GM23338 (cell line): ENCODE results near the gene UQCRC1. TPM values are rescaled to one million over a fixed set of nuclear protein-coding genes. Genes with fewer than 3 reads are reported as not detected.

Source experiments
- ATAC-seq: fragments of 200-7000 bp; cut with Tn5 transposase; 3 replicates; pipeline ENCODE4 v1.9.1; 2020
- DNase-seq: peaks from one replicate; pipeline ENCODE4 v3.0.0-alpha.2; 2015; ENCODE audit warnings: low spot score
- H2AFZ ChIP-seq: fragments of 200-600 bp; sonication (generic); 2 replicates; pipeline ENCODE4 v1.8.0; 2016; ENCODE audit warnings: antibody characterized with exemption, mild to moderate bottlenecking, moderate library complexity
- H3F3A ChIP-seq: fragments of 200-600 bp; sonication (generic); replicated peaks from 2 replicates; pipeline ENCODE4 v1.8.0; 2017; ENCODE audit warnings: antibody characterized with exemption, mixed run types, low read depth
- H3K27ac ChIP-seq: fragments of 200-600 bp; sonication (generic); 2 replicates; pipeline ENCODE4 v1.6.1; 2016; ENCODE audit warnings: low read depth
- H3K27me3 ChIP-seq: fragments of 200-600 bp; sonication (generic); 2 replicates; pipeline ENCODE4 v1.8.0; 2016; ENCODE audit warnings: mild to moderate bottlenecking, mixed run types, moderate library complexity; ENCODE audit not compliant: insufficient read depth
- H3K36me3 ChIP-seq: fragments of 200-600 bp; sonication (generic); 2 replicates; pipeline ENCODE4 v1.8.0; 2016; ENCODE audit warnings: mild to moderate bottlenecking; ENCODE audit not compliant: insufficient read depth
- H3K4me1 ChIP-seq: fragments of 200-600 bp; sonication (generic); 2 replicates; pipeline ENCODE4 v1.8.0; 2016; ENCODE audit warnings: mild to moderate bottlenecking, moderate library complexity; ENCODE audit not compliant: insufficient read depth
- H3K4me2 ChIP-seq: fragments of 200-600 bp; sonication (generic); 2 replicates; pipeline ENCODE4 v1.7.1; 2017; ENCODE audit warnings: mixed run types
- H3K4me3 ChIP-seq: fragments of 200-600 bp; sonication (generic); 2 replicates; pipeline ENCODE4 v1.6.1; 2016; ENCODE audit warnings: mixed run types
- H3K79me2 ChIP-seq: fragments of 200-600 bp; sonication (generic); replicated peaks from 2 replicates; pipeline ENCODE4 v1.8.0; 2017; ENCODE audit warnings: mild to moderate bottlenecking; ENCODE audit not compliant: insufficient read depth
- H3K9me2 ChIP-seq: fragments of 200-600 bp; sonication (generic); 2 replicates; pipeline ENCODE4 v1.8.0; 2017; ENCODE audit not compliant: insufficient read depth
- H4K20me1 ChIP-seq: fragments of 200-600 bp; sonication (generic); replicated peaks from 2 replicates; pipeline ENCODE4 v1.8.0; 2017; ENCODE audit warnings: mild to moderate bottlenecking; ENCODE audit not compliant: insufficient read depth
- H3K27ac Mint-ChIP-seq: 2 replicates; pipeline ENCODE4 v1.8.0; 2020; ENCODE audit warnings: inconsistent platforms, mild to moderate bottlenecking, moderate library complexity, mixed read lengths
- H3K27me3 Mint-ChIP-seq: 3 replicates; pipeline ENCODE4 v1.8.0; 2022; ENCODE audit warnings: low read depth, mild to moderate bottlenecking, moderate library complexity, mixed read lengths, inconsistent platforms; ENCODE audit not compliant: insufficient read depth, poor library complexity
- H3K36me3 Mint-ChIP-seq: 3 replicates; pipeline ENCODE4 v1.8.0; 2021; ENCODE audit warnings: low read depth, mild to moderate bottlenecking, inconsistent platforms, moderate library complexity, mixed read lengths
- H3K4me1 Mint-ChIP-seq: 3 replicates; pipeline ENCODE4 v1.8.0; 2020; ENCODE audit warnings: mild to moderate bottlenecking, inconsistent platforms, mixed read lengths
- H3K4me3 Mint-ChIP-seq: 3 replicates; pipeline ENCODE4 v1.8.0; 2021; ENCODE audit warnings: moderate library complexity, mild to moderate bottlenecking, inconsistent platforms, mixed read lengths
- H3K9me3 Mint-ChIP-seq: 3 replicates; pipeline ENCODE4 v1.8.0; 2020; ENCODE audit warnings: moderate library complexity, mild to moderate bottlenecking, inconsistent platforms, mixed read lengths
- JUNB ChIP-seq: IDR thresholded peaks from one replicate; pipeline ENCODE4 v1.6.1; 2016; ENCODE audit warnings: antibody characterized with exemption; ENCODE audit not compliant: unreplicated experiment
- NANOG ChIP-seq: IDR thresholded peaks from 2 replicates; pipeline ENCODE4 v1.6.1; 2016; ENCODE audit warnings: antibody characterized with exemption, borderline replicate concordance
- STAT1 ChIP-seq: IDR thresholded peaks from one replicate; pipeline ENCODE4 v1.6.1; 2016; ENCODE audit warnings: antibody characterized with exemption; ENCODE audit not compliant: unreplicated experiment
- ZNF114 ChIP-seq: fragments of 250-450 bp; sonication (Bioruptor Pico); IDR thresholded peaks from 2 replicates; pipeline ENCODE4 v1.5.0; 2020; ENCODE audit warnings: mild to moderate bottlenecking, moderate library complexity
- polyA plus RNA-seq: library from polyadenylated mRNA; unstranded; fragments of >200 nt; fragmentation: Nextera tagmentation; extraction: Ambion mirVana; gene quantifications from 2 replicates; pipeline ENCODE4 v1.2.1, GENCODE V29; 2016
- total RNA-seq: library from RNA; depleted of rRNA; stranded (reverse); fragments of >200 nt; shearing (Covaris generic); gene quantifications from 2 replicates; pipeline ENCODE4 v1.2.3, GENCODE V29; 2014
- TF ChIP-seq, protein P1 (sequence below): fragments of 250-450 bp; sonication (Bioruptor Pico); IDR thresholded peaks from 2 replicates; pipeline ENCODE4 v1.5.0; 2020; ENCODE audit warnings: mild to moderate bottlenecking, moderate library complexity
- TF ChIP-seq, protein P2 (sequence below): IDR thresholded peaks from 2 replicates; pipeline ENCODE4 v1.6.1; 2016; ENCODE audit warnings: antibody characterized with exemption
- TF ChIP-seq, protein P3 (sequence below), 2 experiments: fragments of 200-600 bp in 1 of 2; sonication (generic) in 1 of 2; conservative IDR thresholded peaks; 2 replicates each; pipeline versions ENCODE4 v1.5.1 to v1.6.1; 2016 to 2017; ENCODE audit warnings: antibody characterized with exemption in 2 of 2, low read depth in 2 of 2, mild to moderate bottlenecking in 2 of 2, moderate library complexity in 1 of 2

Gene UQCRC1
- total and polyA plus RNA-seq, 2 experiments from 2014 or later = 232 to 439 TPM

DNA sequence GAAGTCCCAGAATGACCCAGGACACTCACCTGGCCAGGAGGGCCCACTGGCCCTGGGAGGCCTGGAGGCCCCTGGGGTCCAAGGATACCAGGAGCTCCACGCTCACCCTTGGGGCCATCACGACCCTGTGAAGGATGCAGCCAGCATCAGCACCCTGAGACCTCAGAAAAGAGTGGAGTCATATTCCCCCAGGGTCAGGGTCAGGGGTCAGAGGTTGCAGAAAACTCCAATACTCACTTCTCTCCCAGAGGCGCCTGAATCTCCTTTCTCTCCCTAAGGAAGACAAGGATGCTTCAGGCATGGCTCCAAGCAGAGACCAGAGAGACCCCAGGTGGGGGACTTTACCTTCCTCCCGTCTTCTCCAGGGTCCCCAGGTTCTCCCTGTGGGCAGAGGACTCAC is 32.8 kb downstream of the UQCRC1 start (continued):
- TF ChIP-seq, protein P1, sequence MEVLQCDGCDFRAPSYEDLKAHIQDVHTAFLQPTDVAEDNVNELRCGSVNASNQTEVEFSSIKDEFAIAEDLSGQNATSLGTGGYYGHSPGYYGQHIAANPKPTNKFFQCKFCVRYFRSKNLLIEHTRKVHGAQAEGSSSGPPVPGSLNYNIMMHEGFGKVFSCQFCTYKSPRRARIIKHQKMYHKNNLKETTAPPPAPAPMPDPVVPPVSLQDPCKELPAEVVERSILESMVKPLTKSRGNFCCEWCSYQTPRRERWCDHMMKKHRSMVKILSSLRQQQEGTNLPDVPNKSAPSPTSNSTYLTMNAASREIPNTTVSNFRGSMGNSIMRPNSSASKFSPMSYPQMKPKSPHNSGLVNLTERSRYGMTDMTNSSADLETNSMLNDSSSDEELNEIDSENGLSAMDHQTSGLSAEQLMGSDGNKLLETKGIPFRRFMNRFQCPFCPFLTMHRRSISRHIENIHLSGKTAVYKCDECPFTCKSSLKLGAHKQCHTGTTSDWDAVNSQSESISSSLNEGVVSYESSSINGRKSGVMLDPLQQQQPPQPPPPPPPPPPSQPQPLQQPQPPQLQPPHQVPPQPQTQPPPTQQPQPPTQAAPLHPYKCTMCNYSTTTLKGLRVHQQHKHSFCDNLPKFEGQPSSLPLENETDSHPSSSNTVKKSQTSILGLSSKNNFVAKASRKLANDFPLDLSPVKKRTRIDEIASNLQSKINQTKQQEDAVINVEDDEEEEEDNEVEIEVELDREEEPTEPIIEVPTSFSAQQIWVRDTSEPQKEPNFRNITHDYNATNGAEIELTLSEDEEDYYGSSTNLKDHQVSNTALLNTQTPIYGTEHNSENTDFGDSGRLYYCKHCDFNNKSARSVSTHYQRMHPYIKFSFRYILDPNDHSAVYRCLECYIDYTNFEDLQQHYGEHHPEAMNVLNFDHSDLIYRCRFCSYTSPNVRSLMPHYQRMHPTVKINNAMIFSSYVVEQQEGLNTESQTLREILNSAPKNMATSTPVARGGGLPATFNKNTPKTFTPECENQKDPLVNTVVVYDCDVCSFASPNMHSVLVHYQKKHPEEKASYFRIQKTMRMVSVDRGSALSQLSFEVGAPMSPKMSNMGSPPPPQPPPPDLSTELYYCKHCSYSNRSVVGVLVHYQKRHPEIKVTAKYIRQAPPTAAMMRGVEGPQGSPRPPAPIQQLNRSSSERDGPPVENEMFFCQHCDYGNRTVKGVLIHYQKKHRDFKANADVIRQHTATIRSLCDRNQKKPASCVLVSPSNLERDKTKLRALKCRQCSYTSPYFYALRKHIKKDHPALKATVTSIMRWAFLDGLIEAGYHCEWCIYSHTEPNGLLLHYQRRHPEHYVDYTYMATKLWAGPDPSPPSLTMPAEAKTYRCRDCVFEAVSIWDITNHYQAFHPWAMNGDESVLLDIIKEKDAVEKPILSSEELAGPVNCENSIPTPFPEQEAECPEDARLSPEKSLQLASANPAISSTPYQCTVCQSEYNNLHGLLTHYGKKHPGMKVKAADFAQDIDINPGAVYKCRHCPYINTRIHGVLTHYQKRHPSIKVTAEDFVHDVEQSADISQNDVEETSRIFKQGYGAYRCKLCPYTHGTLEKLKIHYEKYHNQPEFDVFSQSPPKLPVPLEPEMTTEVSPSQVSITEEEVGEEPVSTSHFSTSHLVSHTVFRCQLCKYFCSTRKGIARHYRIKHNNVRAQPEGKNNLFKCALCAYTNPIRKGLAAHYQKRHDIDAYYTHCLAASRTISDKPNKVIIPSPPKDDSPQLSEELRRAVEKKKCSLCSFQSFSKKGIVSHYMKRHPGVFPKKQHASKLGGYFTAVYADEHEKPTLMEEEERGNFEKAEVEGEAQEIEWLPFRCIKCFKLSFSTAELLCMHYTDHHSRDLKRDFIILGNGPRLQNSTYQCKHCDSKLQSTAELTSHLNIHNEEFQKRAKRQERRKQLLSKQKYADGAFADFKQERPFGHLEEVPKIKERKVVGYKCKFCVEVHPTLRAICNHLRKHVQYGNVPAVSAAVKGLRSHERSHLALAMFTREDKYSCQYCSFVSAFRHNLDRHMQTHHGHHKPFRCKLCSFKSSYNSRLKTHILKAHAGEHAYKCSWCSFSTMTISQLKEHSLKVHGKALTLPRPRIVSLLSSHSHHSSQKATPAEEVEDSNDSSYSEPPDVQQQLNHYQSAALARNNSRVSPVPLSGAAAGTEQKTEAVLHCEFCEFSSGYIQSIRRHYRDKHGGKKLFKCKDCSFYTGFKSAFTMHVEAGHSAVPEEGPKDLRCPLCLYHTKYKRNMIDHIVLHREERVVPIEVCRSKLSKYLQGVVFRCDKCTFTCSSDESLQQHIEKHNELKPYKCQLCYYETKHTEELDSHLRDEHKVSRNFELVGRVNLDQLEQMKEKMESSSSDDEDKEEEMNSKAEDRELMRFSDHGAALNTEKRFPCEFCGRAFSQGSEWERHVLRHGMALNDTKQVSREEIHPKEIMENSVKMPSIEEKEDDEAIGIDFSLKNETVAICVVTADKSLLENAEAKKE = no peak
- TF ChIP-seq ZNF114 = no peak
- TF ChIP-seq JUNB = no peak

DNA sequence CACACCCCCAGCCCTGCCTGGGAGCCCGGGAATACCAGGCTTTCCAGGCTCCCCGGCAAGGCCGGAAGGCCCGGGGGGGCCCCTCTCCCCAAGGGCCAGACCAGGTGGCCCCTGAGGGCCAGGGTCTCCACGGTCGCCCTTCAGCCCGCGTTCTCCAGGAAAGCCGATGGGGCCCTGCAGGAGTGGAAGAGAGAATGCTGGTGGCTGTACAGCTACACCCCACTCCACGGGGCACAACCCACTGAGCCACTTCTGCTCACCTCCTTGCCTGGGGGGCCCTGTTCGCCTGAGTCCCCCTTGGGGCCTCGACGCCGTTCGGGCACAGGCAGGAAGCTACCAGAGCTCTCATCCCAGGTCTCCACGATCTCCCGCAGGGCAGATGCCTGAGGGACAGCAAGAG is 34.1 kb downstream of the UQCRC1 start:
- H3K4me2 ChIP-seq = no peak overlapping the region
- no peaks in the 10 kb centered on the region; the same call in 2 of the 3 replicates for H3K36me3 Mint-ChIP-seq
- no peaks in the 10 kb centered on the region for H3K9me3 Mint-ChIP-seq
- no peaks in the 10 kb centered on the region for H4K20me1 ChIP-seq
- H3K9me2 ChIP-seq = no peaks in the 10 kb centered on the region
- H3K4me1 Mint-ChIP-seq = no peaks in the 10 kb centered on the region
- ATAC-seq (no peak), DNase-seq (no peak)
- no peaks in the 10 kb centered on the region for H3K36me3 ChIP-seq
- H3K27me3 Mint-ChIP-seq = peaks cover 3% of the 10 kb centered on the region
- H3K27me3 ChIP-seq = no peaks in the 10 kb centered on the region
- H3K27ac Mint-ChIP-seq = peak overlapping the region; percentile 59; the same call in 1 of the 2 replicates
- no peaks in the 10 kb centered on the region for H3K4me1 ChIP-seq
- no peaks in the 10 kb centered on the region for H3F3A ChIP-seq
- H3K4me3 ChIP-seq = no peak overlapping the region
- H3K79me2 ChIP-seq = no peaks in the 10 kb centered on the region
- H3K4me3 Mint-ChIP-seq = no peak overlapping the region
- H2AFZ ChIP-seq = no peak overlapping the region
- no peak overlapping the region for H3K27ac ChIP-seq
- TF ChIP-seq, protein P1 = no peak
- TF ChIP-seq NANOG = no peak
- TF ChIP-seq, protein P2, sequence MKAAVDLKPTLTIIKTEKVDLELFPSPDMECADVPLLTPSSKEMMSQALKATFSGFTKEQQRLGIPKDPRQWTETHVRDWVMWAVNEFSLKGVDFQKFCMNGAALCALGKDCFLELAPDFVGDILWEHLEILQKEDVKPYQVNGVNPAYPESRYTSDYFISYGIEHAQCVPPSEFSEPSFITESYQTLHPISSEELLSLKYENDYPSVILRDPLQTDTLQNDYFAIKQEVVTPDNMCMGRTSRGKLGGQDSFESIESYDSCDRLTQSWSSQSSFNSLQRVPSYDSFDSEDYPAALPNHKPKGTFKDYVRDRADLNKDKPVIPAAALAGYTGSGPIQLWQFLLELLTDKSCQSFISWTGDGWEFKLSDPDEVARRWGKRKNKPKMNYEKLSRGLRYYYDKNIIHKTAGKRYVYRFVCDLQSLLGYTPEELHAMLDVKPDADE = no peak
- no peak for TF ChIP-seq ZNF114
- TF ChIP-seq STAT1 = no peak
- TF ChIP-seq, protein P3, sequence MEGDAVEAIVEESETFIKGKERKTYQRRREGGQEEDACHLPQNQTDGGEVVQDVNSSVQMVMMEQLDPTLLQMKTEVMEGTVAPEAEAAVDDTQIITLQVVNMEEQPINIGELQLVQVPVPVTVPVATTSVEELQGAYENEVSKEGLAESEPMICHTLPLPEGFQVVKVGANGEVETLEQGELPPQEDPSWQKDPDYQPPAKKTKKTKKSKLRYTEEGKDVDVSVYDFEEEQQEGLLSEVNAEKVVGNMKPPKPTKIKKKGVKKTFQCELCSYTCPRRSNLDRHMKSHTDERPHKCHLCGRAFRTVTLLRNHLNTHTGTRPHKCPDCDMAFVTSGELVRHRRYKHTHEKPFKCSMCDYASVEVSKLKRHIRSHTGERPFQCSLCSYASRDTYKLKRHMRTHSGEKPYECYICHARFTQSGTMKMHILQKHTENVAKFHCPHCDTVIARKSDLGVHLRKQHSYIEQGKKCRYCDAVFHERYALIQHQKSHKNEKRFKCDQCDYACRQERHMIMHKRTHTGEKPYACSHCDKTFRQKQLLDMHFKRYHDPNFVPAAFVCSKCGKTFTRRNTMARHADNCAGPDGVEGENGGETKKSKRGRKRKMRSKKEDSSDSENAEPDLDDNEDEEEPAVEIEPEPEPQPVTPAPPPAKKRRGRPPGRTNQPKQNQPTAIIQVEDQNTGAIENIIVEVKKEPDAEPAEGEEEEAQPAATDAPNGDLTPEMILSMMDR (conservative IDR thresholded peaks at IDR 0.05; ENCODE audit: low read depth in 2 of 2) = no peak
